Testis (tissue), 3 donors: Measurements from ENCODE around the gene MGST3. TPM values are rescaled to one million over a fixed set of nuclear protein-coding genes. Genes with fewer than 3 reads are reported as not detected.

Source experiments
- DNase-seq: peaks from one replicate; pipeline ENCODE4 v3.0.0-alpha.2; 2019
- H3K27ac ChIP-seq, 2 donors: fragments of 200-600 bp; sonication (generic); one replicate each; pipeline ENCODE4 v1.5.1; 2019
- H3K27me3 ChIP-seq: fragments of 200-600 bp; sonication (generic); one replicate; pipeline ENCODE4 v1.5.1; 2019
- H3K36me3 ChIP-seq: fragments of 200-600 bp; sonication (generic); one replicate; pipeline ENCODE4 v1.5.1; 2017; ENCODE audit warnings: low read depth; ENCODE audit errors: missing control alignments
- H3K4me1 ChIP-seq: fragments of 200-600 bp; sonication (generic); one replicate; pipeline ENCODE4 v1.5.1; 2019
- H3K4me3 ChIP-seq, 2 donors: fragments of 200-600 bp; sonication (generic); one replicate each; pipeline ENCODE4 v1.5.1; 2017 to 2019
- H3K9me3 ChIP-seq: fragments of 200-600 bp; sonication (generic); one replicate; pipeline ENCODE4 v1.5.1; 2017
- CTCF ChIP-seq, 3 experiments: fragments of 450-650 bp in 2 of 3; fragments of 200-600 bp in 1 of 3; sonication (generic) in 1 of 3; IDR thresholded peaks; one replicate each; pipeline ENCODE4 v1.5.1; 2016 to 2019; ENCODE audit warnings: antibody characterized with exemption in 3 of 3, mild to moderate bottlenecking in 2 of 3, moderate library complexity in 1 of 3
- POLR2A ChIP-seq: fragments of 450-650 bp; IDR thresholded peaks from one replicate; pipeline ENCODE4 v1.6.1; 2017; ENCODE audit warnings: antibody characterized with exemption, mild to moderate bottlenecking, moderate library complexity
- WGBS, 2 donors: methylation state at CpG; one replicate each; pipeline ENCODE4 v1.1.5; 2018; 5-methylcytosine and 5-hydroxymethylcytosine counted together
- intact Hi-C: fragments of 100-400 bp; cut with DNase I; formaldehyde crosslinking; loops from one replicate; pipeline ENCODE4 v1.15.1; 2023; ENCODE audit warnings: low total_unique reads
- polyA plus RNA-seq: library from polyadenylated mRNA; stranded (reverse); fragments of 350-450 nt; fragmentation: Illumina TruSeq; extraction: RNeasy Lipid Tissue Mini Kit (QIAGEN cat#74804); gene quantifications from one replicate; pipeline ENCODE4 v1.2.3, GENCODE V29; 2014; ENCODE audit warnings: low read depth, low replicate concordance; ENCODE audit not compliant: insufficient read depth
- total RNA-seq, 2 donors: library from RNA; depleted of rRNA; stranded (reverse); fragments of >200 nt; gene quantifications; one replicate each; pipeline ENCODE4 v1.2.3, GENCODE V29; 2016

MGST3 gene
- total and polyA plus RNA-seq, 3 donors from 2014 or later: 190 to 278 (median 209) TPM

GRCh38 chr1:165671526-165671925, 40.5 kb downstream of the MGST3 start:
- no peak overlapping the region for H3K4me3 ChIP-seq
- no peaks in the 10 kb centered on the region for H3K4me1 ChIP-seq
- H3K36me3 ChIP-seq: no peaks in the 10 kb centered on the region
- no peak overlapping the region for H3K27ac ChIP-seq
- H3K27me3 ChIP-seq: no peaks in the 10 kb centered on the region
- no peak for DNase-seq
- 72 to 88% methylated on average over 2 of the region's 2 CpGs for WGBS, 2 donors
- intact Hi-C loops: no loop called here
- H3K9me3 ChIP-seq: no peaks in the 10 kb centered on the region
- TF ChIP-seq CTCF (IDR thresholded peaks at IDR 0.05) (no peak), POLR2A (no peak)

GRCh38 chr1:165674599-165674998, 43.6 kb downstream of the MGST3 start:
- intact Hi-C loops: no loop called here
- no peak for TF ChIP-seq CTCF (IDR thresholded peaks at IDR 0.05)
- no peaks in the 10 kb centered on the region for H3K9me3 ChIP-seq
- no peak for DNase-seq
- H3K36me3 ChIP-seq: no peaks in the 10 kb centered on the region
- H3K4me1 ChIP-seq: no peaks in the 10 kb centered on the region
- no peaks in the 10 kb centered on the region for H3K27me3 ChIP-seq
- no peak overlapping the region for H3K27ac ChIP-seq
- WGBS, 2 donors: 82 to 88% methylated on average over 8 of the region's 8 CpGs
- H3K4me3 ChIP-seq: no peak overlapping the region

GRCh38 chr1:165675794-165676193, 44.8 kb downstream of the MGST3 start:
- H3K27me3 ChIP-seq: no peaks in the 10 kb centered on the region

GRCh38 chr1:165678509-165678908, 47.5 kb downstream of the MGST3 start:
- 0 to 27% methylated on average over 2 of the region's 2 CpGs for WGBS, 2 donors
- Histone ChIP-seq H3K36me3 (no peaks in the 10 kb centered on the region), H3K9me3 (no peaks in the 10 kb centered on the region), H3K27me3 (no peaks in the 10 kb centered on the region), H3K4me3 (no peak overlapping the region), H3K27ac (no peak overlapping the region), H3K4me1 (no peaks in the 10 kb centered on the region)
- TF ChIP-seq POLR2A (no peak), CTCF (IDR thresholded peaks at IDR 0.05) (no peak)
- DNase-seq: no peak
- intact Hi-C loops: no loop called here

More at GRCh38 chr1:165675794-165676193, 44.8 kb downstream of the MGST3 start:
- DNase-seq: no peak
- intact Hi-C loops: no loop called here
- Histone ChIP-seq H3K4me1 (no peaks in the 10 kb centered on the region), H3K27ac (no peak overlapping the region), H3K9me3 (no peaks in the 10 kb centered on the region), H3K36me3 (no peaks in the 10 kb centered on the region), H3K4me3 (no peak overlapping the region)
- WGBS, 2 donors: 94 to 98% methylated on average over 1 of the region's 1 CpG
- TF ChIP-seq CTCF (IDR thresholded peaks at IDR 0.05) (no peak), POLR2A (no peak)

- TF ChIP-seq CTCF (IDR thresholded peaks at IDR 0.05) (no peak), POLR2A (no peak)
- no peaks in the 10 kb centered on the region for H3K9me3 ChIP-seq
- no peak overlapping the region for H3K27ac ChIP-seq
- no peaks in the 10 kb centered on the region for H3K36me3 ChIP-seq
- WGBS, 2 donors: 58 to 97% methylated on average over 1 of the region's 1 CpG
- intact Hi-C loops: no loop called here
- no peak for DNase-seq
- H3K27me3 ChIP-seq: no peaks in the 10 kb centered on the region
- H3K4me1 ChIP-seq: no peaks in the 10 kb centered on the region
- no peak overlapping the region for H3K4me3 ChIP-seq
Measured at GRCh38 chr1:165679282-165680036, 48.4 kb downstream of the MGST3 start.
